GM12874 (cell line): ENCODE results near the gene PZP.

Experiments
- TF ChIP-seq, protein P1 (sequence below): IDR thresholded peaks from 2 replicates; pipeline ENCODE4 v1.5.1; 2011; ENCODE audit warnings: low read depth, mild to moderate bottlenecking, control low read depth, low read length, moderate library complexity; ENCODE audit not compliant: insufficient read depth

The PZP gene

DNA sequence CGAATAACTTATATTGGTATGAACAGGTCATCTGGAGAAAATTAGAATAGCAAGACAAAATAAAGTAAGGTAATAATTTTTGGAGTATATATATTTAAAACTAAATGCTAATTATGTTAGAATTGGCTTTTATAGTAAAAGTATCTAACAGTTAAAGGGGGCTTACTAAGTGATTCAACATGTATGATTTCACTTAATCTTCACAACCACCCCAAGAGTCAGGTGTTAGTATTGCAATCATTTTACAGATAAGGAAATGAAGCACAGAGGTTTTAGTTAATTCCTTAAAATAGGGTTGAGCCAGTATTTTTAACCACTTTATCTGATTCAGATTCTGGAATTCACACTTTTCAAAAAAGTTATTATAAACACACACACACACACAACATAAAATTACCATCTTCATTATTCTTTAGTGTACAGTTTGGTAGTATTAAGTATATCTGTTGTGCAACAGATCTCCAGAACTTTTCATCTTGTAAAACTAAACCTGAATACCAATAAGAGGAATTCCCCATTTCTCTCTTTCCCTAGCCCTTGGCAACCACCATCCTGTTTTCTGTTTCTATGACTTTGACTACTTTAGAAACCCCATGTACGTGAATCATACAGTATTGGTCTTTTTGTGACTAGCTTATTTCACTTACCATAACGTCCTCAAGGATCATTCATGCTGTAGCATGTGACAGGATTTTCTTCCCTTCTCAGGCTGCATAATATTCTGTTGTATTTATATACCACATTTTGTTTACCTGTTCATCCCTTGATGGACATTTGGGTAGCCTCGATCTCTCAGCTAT lies 104.9 kb downstream of the PZP start:
- TF ChIP-seq, protein P1, sequence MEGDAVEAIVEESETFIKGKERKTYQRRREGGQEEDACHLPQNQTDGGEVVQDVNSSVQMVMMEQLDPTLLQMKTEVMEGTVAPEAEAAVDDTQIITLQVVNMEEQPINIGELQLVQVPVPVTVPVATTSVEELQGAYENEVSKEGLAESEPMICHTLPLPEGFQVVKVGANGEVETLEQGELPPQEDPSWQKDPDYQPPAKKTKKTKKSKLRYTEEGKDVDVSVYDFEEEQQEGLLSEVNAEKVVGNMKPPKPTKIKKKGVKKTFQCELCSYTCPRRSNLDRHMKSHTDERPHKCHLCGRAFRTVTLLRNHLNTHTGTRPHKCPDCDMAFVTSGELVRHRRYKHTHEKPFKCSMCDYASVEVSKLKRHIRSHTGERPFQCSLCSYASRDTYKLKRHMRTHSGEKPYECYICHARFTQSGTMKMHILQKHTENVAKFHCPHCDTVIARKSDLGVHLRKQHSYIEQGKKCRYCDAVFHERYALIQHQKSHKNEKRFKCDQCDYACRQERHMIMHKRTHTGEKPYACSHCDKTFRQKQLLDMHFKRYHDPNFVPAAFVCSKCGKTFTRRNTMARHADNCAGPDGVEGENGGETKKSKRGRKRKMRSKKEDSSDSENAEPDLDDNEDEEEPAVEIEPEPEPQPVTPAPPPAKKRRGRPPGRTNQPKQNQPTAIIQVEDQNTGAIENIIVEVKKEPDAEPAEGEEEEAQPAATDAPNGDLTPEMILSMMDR = no peak

DNA sequence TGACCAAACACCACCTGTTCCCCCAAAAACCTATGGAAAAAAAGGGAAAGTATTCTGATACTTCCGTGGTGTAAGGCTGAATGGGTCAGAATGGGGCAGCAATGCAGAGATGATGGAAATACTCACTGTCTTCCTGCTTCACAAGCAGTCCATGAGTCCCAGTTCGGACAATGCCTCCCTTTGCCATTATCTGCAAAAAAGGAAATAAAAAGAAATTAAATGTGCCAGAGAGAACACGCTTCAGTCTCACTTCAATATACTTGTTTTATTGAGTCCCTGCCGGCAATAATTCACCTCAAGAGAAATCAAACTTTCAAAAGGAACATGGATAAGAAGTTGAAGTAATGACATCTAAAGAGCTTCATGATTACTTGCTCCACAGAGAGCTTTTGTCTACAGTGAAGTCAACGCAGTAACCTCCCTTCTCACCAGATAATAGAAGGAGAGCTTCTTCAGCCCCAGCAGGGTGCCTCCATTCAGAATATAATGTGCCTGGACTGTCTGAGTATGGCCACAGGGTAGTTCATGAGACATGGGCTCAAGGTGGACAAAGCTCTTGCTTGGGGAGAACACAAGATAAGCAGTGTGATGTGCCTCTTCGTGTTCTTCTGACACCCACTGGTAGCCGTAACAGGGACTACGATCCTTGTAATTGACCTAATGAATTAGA lies 107.0 kb downstream of the PZP start:
- TF ChIP-seq, protein P1 = no peak

DNA sequence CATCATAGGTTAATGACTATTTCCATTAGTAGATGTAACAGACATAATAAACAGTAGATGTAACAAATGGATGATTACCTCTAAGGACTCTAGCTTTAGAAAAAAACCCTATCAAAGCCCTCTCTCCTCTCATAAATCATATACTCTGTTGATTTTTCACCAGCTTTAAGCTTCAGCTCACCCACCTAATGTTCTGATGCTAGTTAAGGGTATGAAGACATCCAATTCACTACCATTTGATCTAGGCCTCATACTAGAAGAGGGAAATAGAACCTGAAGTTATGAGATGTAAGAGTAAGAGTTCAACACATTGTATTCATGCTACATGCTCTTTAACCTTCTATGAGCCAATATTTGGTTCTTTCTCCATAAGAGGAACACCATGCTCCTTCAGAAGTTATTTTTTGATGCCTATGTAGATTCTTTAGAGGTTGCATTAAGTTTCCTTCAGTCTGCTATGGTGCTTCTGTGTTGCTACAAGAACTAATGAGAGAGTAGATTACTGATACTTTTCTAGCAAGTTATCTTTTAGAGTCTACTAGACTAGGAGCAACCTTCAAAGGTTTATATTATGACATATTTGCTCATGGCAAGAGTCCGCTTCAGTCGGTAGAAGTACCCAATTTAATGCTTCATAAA lies 108.5 kb downstream of the PZP start:
- TF ChIP-seq, protein P1 = no peak
